Upper lobe of left lung (tissue), 6 donors: Measurements from ENCODE around the gene USP13. TPM values are rescaled to one million over a fixed set of nuclear protein-coding genes. Genes with fewer than 3 reads are reported as not detected.

Source experiments
- ATAC-seq, 2 donors: fragments of 200-7000 bp; cut with Tn5 transposase; one replicate each; pipeline ENCODE4 v1.9.1; 2022; ENCODE audit warnings: mild to moderate bottlenecking in 2 of 2, moderate library complexity in 2 of 2; ENCODE audit not compliant: low FRiP score in 2 of 2
- DNase-seq, 2 donors: peaks; one replicate each; pipeline ENCODE4 v3.0.0-alpha.2; 2019 to 2020
- H3K27ac ChIP-seq, 4 donors: fragments of 200-600 bp; sonication (generic); one replicate each; pipeline ENCODE4 v1.5.1; 2016 to 2019
- H3K27me3 ChIP-seq, 4 donors: fragments of 200-600 bp; sonication (generic); one replicate each; pipeline ENCODE4 v1.5.1; 2017 to 2019
- H3K36me3 ChIP-seq, 4 donors: fragments of 200-600 bp; sonication (generic); one replicate each; pipeline ENCODE4 v1.5.1; 2016 to 2019
- H3K4me1 ChIP-seq, 4 donors: fragments of 200-600 bp; sonication (generic); one replicate each; pipeline ENCODE4 v1.5.1; 2018 to 2019
- H3K4me3 ChIP-seq, 4 donors: fragments of 200-600 bp; sonication (generic); one replicate each; pipeline ENCODE4 v1.5.1; 2017 to 2019; ENCODE audit warnings: mild to moderate bottlenecking in 2 of 4, moderate library complexity in 1 of 4
- H3K9me3 ChIP-seq, 4 donors: fragments of 200-600 bp; sonication (generic); one replicate each; pipeline ENCODE4 v1.5.1; 2018 to 2019
- EP300 ChIP-seq, 4 donors: sonication (generic); formaldehyde crosslinking; IDR thresholded peaks; one replicate each; pipeline ENCODE4 v1.5.1; 2017; ENCODE audit warnings: antibody characterized with exemption in 4 of 4, control low read depth in 2 of 4
- POLR2A ChIP-seq, 4 donors: fragments of 450-650 bp; IDR thresholded peaks; one replicate each; pipeline ENCODE4 v1.5.1; 2016 to 2017; ENCODE audit warnings: antibody characterized with exemption in 4 of 4, mild to moderate bottlenecking in 2 of 4
- POLR2AphosphoS5 ChIP-seq, 2 donors: sonication (generic); formaldehyde crosslinking; IDR thresholded peaks; one replicate each; pipeline ENCODE4 v1.5.1; 2017; ENCODE audit warnings: antibody characterized with exemption in 2 of 2
- WGBS, 2 donors: methylation state at CpG; one replicate each; pipeline ENCODE4 v1.1.5; 2017 to 2018; 5-methylcytosine and 5-hydroxymethylcytosine counted together
- total RNA-seq, 6 donors: library from RNA; depleted of rRNA in 4 of 6; stranded (reverse); fragments of >200 nt in 4 of 6; gene quantifications; one replicate each; pipeline versions ENCODE4 v1.1.0 to v1.2.1, GENCODE V29; 2016 to 2021
- TF ChIP-seq, protein P1 (sequence below), 6 experiments: fragments of 450-650 bp in 4 of 6; fragments of 200-600 bp in 2 of 6; sonication (generic) in 2 of 6; IDR thresholded peaks; one replicate each; pipeline ENCODE4 v1.5.1; 2016 to 2019; ENCODE audit warnings: antibody characterized with exemption in 6 of 6
- donor health status: DM: no; HTN: no; CAD: no; lungs with moderate emphysema.
- donor health status: DM: no; HTN: yes; CAD: no; lungs with severe emphysema.

The USP13 gene
- total RNA-seq, 6 donors from 2014 or later: 14.4 to 34.6 (median 27.8) TPM

DNA sequence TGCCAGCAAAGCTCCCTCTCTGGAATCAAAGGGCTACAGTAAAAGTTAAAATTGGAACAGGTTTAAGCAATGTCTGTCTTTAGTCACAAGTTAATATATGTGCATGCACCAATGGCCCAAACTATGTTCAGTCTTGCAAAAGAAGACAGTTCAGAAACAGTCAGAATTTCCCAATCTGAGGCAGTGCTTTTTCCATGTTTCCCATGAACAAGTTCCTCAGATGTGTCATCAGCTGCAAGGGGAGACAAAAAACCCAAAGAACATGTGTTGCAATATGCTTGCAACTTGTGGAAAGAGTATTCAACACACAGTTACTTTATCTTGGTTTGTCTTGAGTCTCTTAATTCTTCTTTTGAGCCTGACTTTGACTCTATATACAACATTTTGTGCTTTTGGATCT is 148.4 kb downstream of the USP13 start:
- no peaks in the 10 kb centered on the region for H3K27me3 ChIP-seq
- no peak overlapping the region for H3K4me3 ChIP-seq
- no peak for TF ChIP-seq POLR2A (IDR thresholded peaks at IDR 0.05)
- TF ChIP-seq, protein P1, sequence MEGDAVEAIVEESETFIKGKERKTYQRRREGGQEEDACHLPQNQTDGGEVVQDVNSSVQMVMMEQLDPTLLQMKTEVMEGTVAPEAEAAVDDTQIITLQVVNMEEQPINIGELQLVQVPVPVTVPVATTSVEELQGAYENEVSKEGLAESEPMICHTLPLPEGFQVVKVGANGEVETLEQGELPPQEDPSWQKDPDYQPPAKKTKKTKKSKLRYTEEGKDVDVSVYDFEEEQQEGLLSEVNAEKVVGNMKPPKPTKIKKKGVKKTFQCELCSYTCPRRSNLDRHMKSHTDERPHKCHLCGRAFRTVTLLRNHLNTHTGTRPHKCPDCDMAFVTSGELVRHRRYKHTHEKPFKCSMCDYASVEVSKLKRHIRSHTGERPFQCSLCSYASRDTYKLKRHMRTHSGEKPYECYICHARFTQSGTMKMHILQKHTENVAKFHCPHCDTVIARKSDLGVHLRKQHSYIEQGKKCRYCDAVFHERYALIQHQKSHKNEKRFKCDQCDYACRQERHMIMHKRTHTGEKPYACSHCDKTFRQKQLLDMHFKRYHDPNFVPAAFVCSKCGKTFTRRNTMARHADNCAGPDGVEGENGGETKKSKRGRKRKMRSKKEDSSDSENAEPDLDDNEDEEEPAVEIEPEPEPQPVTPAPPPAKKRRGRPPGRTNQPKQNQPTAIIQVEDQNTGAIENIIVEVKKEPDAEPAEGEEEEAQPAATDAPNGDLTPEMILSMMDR (IDR thresholded peaks at IDR 0.05): no peak
- TF ChIP-seq EP300 (IDR thresholded peaks at IDR 0.05): peak in 1 of 4 donors; percentile 17
- peak in 1 of 2 donors; percentile 14 for TF ChIP-seq POLR2AphosphoS5 (IDR thresholded peaks at IDR 0.05)
- no peaks in the 10 kb centered on the region for H3K9me3 ChIP-seq
- H3K4me1 ChIP-seq: no peaks in the 10 kb centered on the region
- DNase-seq: no peak
- H3K27ac ChIP-seq: no peak overlapping the region
- ATAC-seq: no peak
- no peaks in the 10 kb centered on the region for H3K36me3 ChIP-seq

DNA sequence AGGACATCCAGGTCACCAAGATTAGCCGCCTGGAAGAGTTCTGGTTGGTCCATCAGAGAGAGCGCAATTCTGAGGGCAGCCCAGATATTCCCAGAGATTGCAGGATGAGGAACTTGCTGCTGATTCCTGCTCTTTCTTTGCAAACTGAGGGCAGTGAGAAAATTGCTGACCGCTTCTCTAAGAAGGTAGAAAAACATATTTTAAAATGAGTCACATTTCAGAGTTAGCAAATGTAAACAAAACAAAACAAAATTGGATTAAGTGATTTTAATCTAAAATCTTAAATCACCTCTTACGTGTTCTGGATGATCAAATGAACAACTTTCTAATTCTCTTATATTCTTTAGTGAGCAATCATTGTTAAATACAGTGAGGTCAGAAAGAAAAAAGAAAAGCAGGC is 149.0 kb downstream of the USP13 start:
- Histone ChIP-seq H3K27ac (no peak overlapping the region), H3K4me1 (no peaks in the 10 kb centered on the region), H3K4me3 (no peak overlapping the region), H3K36me3 (no peaks in the 10 kb centered on the region), H3K27me3 (no peaks in the 10 kb centered on the region), H3K9me3 (no peaks in the 10 kb centered on the region)
- TF ChIP-seq POLR2AphosphoS5 (IDR thresholded peaks at IDR 0.05): no peak
- TF ChIP-seq, protein P1 (IDR thresholded peaks at IDR 0.05): no peak
- no peak for TF ChIP-seq EP300 (IDR thresholded peaks at IDR 0.05)
- TF ChIP-seq POLR2A (IDR thresholded peaks at IDR 0.05): no peak
- DNase-seq (no peak), ATAC-seq (no peak)
- WGBS, 2 donors: 83 to 90% methylated on average over 4 of the region's 4 CpGs

DNA sequence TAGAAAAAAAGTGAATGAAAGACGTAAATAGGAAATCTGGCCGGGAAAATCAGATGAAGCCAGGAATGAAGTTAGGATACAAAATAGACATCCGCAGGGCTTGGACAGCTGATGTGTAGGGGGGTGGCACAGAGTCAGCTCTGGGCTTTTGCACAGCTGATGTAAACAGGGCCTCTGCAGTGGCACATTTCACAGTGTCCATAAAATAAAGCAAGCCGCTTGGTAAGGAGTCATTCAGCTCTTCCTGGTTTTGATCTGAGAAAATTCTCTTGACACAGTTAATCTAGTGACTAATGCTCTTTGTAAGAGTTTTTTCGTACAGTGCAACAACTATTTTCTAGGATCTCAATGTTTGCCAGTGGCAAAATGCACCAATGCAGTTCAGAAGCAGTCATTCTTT is 153.3 kb downstream of the USP13 start:
- Histone ChIP-seq H3K4me3 (no peak overlapping the region), H3K36me3 (no peaks in the 10 kb centered on the region), H3K27me3 (no peaks in the 10 kb centered on the region), H3K9me3 (no peaks in the 10 kb centered on the region), H3K4me1 (peaks cover 0 to under 1% (median 0%) of the 10 kb centered on the region in 4 donors), H3K27ac (no peak overlapping the region)
- 74 to 79% methylated on average over 5 of the region's 5 CpGs for WGBS, 2 donors
- no peak for ATAC-seq
- DNase-seq: no peak
- TF ChIP-seq, protein P1 (IDR thresholded peaks at IDR 0.05): no peak
- no peak for TF ChIP-seq POLR2A (IDR thresholded peaks at IDR 0.05)
- no peak for TF ChIP-seq POLR2AphosphoS5 (IDR thresholded peaks at IDR 0.05)
- no peak for TF ChIP-seq EP300 (IDR thresholded peaks at IDR 0.05)

DNA sequence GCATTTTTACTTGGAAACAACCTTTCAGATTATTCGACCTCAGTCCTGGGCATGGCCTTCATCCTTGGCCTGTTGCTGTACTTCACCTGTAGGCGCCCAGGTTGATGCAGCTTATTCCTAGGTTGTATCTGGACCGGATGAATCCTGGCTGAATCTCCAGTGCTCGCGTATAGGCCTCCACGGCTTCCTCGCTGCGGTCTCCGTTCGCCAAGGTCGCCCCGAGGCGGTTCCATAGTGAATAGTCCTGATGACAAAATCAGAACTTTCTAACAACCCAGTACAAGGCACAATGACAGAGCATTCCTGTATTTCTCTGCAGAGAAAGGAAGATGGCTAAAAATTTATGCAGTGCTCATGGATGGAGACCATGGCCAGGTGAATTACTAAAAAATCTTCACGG is 154.7 kb downstream of the USP13 start:
- no peaks in the 10 kb centered on the region for H3K9me3 ChIP-seq
- peak in 1 of 2 donors; percentile 65 for DNase-seq
- no peak for ATAC-seq
- peaks cover 0 to 8% (median 0%) of the 10 kb centered on the region in 4 donors for H3K4me1 ChIP-seq
- H3K36me3 ChIP-seq: no peaks in the 10 kb centered on the region
- no peak overlapping the region for H3K27ac ChIP-seq
- WGBS, 2 donors: 94 to 97% methylated on average over 14 of the region's 14 CpGs
- H3K4me3 ChIP-seq: no peak overlapping the region
- TF ChIP-seq POLR2AphosphoS5 (IDR thresholded peaks at IDR 0.05) (no peak), EP300 (IDR thresholded peaks at IDR 0.05) (no peak), POLR2A (IDR thresholded peaks at IDR 0.05) (no peak)
- TF ChIP-seq, protein P1 (IDR thresholded peaks at IDR 0.05): no peak
- H3K27me3 ChIP-seq: no peaks in the 10 kb centered on the region

DNA sequence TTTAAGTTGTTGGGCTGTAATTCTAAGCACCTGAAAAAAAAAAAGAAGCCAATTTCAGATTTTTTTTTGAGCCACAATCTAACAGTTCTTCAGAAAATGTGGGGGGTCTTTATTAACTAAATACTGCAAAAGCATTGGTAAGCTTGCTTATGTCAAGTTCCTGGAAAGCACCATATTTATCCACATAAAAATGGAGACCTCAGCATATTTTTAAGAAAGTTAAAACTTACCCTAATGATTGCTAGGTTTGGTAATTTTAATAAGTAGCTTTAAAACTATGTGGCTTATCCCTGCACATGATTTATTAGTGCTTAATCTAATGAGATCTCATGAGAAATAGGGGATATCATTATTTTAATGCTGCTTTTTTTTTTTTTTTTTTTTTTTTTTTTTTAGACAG is 156.8 kb downstream of the USP13 start:
- no peak for TF ChIP-seq POLR2AphosphoS5 (IDR thresholded peaks at IDR 0.05)
- no peak for TF ChIP-seq EP300 (IDR thresholded peaks at IDR 0.05)
- no peak for TF ChIP-seq POLR2A (IDR thresholded peaks at IDR 0.05)
- TF ChIP-seq, protein P1 (IDR thresholded peaks at IDR 0.05): no peak
- no peak for ATAC-seq
- no peak overlapping the region for H3K27ac ChIP-seq
- H3K9me3 ChIP-seq: no peaks in the 10 kb centered on the region
- peaks cover 0 to 8% (median 0%) of the 10 kb centered on the region in 4 donors for H3K4me1 ChIP-seq
- H3K27me3 ChIP-seq: no peaks in the 10 kb centered on the region
- H3K36me3 ChIP-seq: no peaks in the 10 kb centered on the region
- no peak overlapping the region for H3K4me3 ChIP-seq
- no peak for DNase-seq
